Cardiac fibroblast (primary cell): ENCODE measurements around the gene MYO5B.

Source experiments
- DNase-seq, 2 donors: peaks; one replicate each; pipeline versions ENCODE4 v3.0.0 to v3.0.0-alpha.2; 2010; ENCODE audit warnings: low read depth in 2 of 2
- H3K4me3 ChIP-seq, 2 donors: replicated peaks in 1 of 2; 1 replicate in 1 of 2; 2 replicates in 1 of 2; pipeline ENCODE4 v1.5.1; 2011; ENCODE audit warnings: low read depth in 2 of 2, low read length in 2 of 2, mild to moderate bottlenecking in 2 of 2, moderate library complexity in 1 of 2
- CTCF ChIP-seq: IDR thresholded peaks from one replicate; pipeline ENCODE4 v1.5.1; 2011; ENCODE audit warnings: low read depth, mild to moderate bottlenecking, low read length, inconsistent platforms

MYO5B gene

GRCh38 chr18:50090370-50091312 lies 104.3 kb downstream of the MYO5B start:
- H3K4me3 ChIP-seq = no peak overlapping the region
- no peak for DNase-seq
- no peak for TF ChIP-seq CTCF

- no peak for DNase-seq
- H3K4me3 ChIP-seq = no peak overlapping the region
- no peak for TF ChIP-seq CTCF
These were observed 105.2 kb downstream of the MYO5B start for GRCh38 chr18:50089702-50090101.

- H3K4me3 ChIP-seq = no peak overlapping the region
- no peak for DNase-seq
- no peak for TF ChIP-seq CTCF
These were observed 111.2 kb downstream of the MYO5B start for GRCh38 chr18:50083708-50084107.

GRCh38 chr18:50080932-50081560 lies 113.9 kb downstream of the MYO5B start:
- no peak overlapping the region for H3K4me3 ChIP-seq
- no peak for DNase-seq
- no peak for TF ChIP-seq CTCF

GRCh38 chr18:50080316-50080715 lies 114.6 kb downstream of the MYO5B start:
- no peak overlapping the region for H3K4me3 ChIP-seq
- no peak for DNase-seq
- no peak for TF ChIP-seq CTCF

- DNase-seq = no peak
- no peak for TF ChIP-seq CTCF
- no peak overlapping the region for H3K4me3 ChIP-seq
These were observed 115.2 kb downstream of the MYO5B start for GRCh38 chr18:50079571-50080295.
